Smooth muscle cell (in vitro differentiated cells): Measurements from ENCODE around the gene CBFB. TPM values are rescaled to one million over a fixed set of nuclear protein-coding genes. Genes with fewer than 3 reads are reported as not detected.
A peak's percentile ranks its signal among the peaks of the same experiment; 100 is the strongest.

ENCODE experiments used
- DNase-seq: peaks from one replicate; lab custom pipeline; 2025; ENCODE audit not compliant: unreplicated experiment; lab: John Stamatoyannopoulos, UW
- H2AFZ ChIP-seq: fragments of 200-600 bp; sonication (generic); 2 replicates; pipeline ENCODE4 v1.6.0; 2016; ENCODE audit warnings: antibody characterized with exemption, low read depth, mild to moderate bottlenecking
- H3F3A ChIP-seq: fragments of 200-600 bp; sonication (generic); 2 replicates; pipeline ENCODE4 v1.6.0; 2017; ENCODE audit warnings: antibody characterized with exemption, low read depth
- H3K27ac ChIP-seq: fragments of 200-600 bp; sonication (generic); 2 replicates; pipeline ENCODE4 v1.5.1; 2016; ENCODE audit warnings: low read depth, mild to moderate bottlenecking
- H3K27me3 ChIP-seq: fragments of 200-600 bp; sonication (generic); 2 replicates; pipeline ENCODE4 v1.6.1; 2016; ENCODE audit warnings: low read depth, mild to moderate bottlenecking
- H3K36me3 ChIP-seq: fragments of 200-600 bp; sonication (generic); 2 replicates; pipeline ENCODE4 v1.5.1; 2016; ENCODE audit warnings: low read depth
- H3K4me1 ChIP-seq: fragments of 200-600 bp; sonication (generic); 2 replicates; pipeline ENCODE4 v1.5.1; 2016; ENCODE audit warnings: low read depth
- H3K4me2 ChIP-seq: fragments of 200-600 bp; sonication (generic); 2 replicates; pipeline ENCODE4 v1.6.0; 2016; ENCODE audit warnings: mild to moderate bottlenecking
- H3K4me3 ChIP-seq: fragments of 200-600 bp; sonication (generic); 2 replicates; pipeline ENCODE4 v1.5.1; 2016; ENCODE audit warnings: mild to moderate bottlenecking
- H3K79me2 ChIP-seq: fragments of 200-600 bp; sonication (generic); 2 replicates; pipeline ENCODE4 v1.6.0; 2016; ENCODE audit warnings: low read depth, mild to moderate bottlenecking
- H3K9ac ChIP-seq: fragments of 200-600 bp; sonication (generic); 2 replicates; pipeline ENCODE4 v1.6.0; 2016; ENCODE audit warnings: low read depth
- H3K9me3 ChIP-seq: fragments of 200-600 bp; sonication (generic); replicated peaks from 2 replicates; pipeline ENCODE4 v1.5.1; 2016; ENCODE audit warnings: low read depth
- H4K20me1 ChIP-seq: fragments of 200-600 bp; sonication (generic); 2 replicates; pipeline ENCODE4 v1.6.0; 2016; ENCODE audit warnings: low read depth
- CTCF ChIP-seq: fragments of 200-600 bp; sonication (generic); IDR thresholded peaks from 2 replicates; pipeline ENCODE4 v1.5.1; 2017; ENCODE audit warnings: borderline replicate concordance, mild to moderate bottlenecking, antibody characterized with exemption; ENCODE audit not compliant: insufficient read depth, poor library complexity, severe bottlenecking
- WGBS: methylation state at CpG from one replicate; pipeline ENCODE4 v1.1.7; 2016; ENCODE audit warnings: low lambda C conversion rate; 5-methylcytosine and 5-hydroxymethylcytosine counted together
- polyA plus RNA-seq: library from polyadenylated mRNA; unstranded; fragments of >200 nt; fragmentation: Nextera tagmentation; extraction: Ambion mirVana; gene quantifications from 2 replicates; pipeline ENCODE4 v1.2.1, GENCODE V29; 2016
- total RNA-seq: library from RNA; depleted of rRNA; stranded (reverse); fragments of >200 nt; gene quantifications from 2 replicates; pipeline ENCODE4 v1.2.3, GENCODE V29; 2014

Gene CBFB
- total and polyA plus RNA-seq, 2 experiments from 2014 or later, result 40.2 to 41.1 TPM

GRCh38 chr16:67093098-67093726, 64.3 kb downstream of the CBFB start:
- no peak overlapping the region for H2AFZ ChIP-seq
- 91% methylated on average over 4 of the region's 4 CpGs for WGBS
- H3K9me3 ChIP-seq, result no peaks in the 10 kb centered on the region
- H3K4me1 ChIP-seq, result peaks cover 11% of the 10 kb centered on the region
- H3K36me3 ChIP-seq, result no peaks in the 10 kb centered on the region
- peaks cover 4% of the 10 kb centered on the region for H3F3A ChIP-seq
- DNase-seq, result no peak
- H3K9ac ChIP-seq, result no peak overlapping the region
- no peak for TF ChIP-seq CTCF
- H4K20me1 ChIP-seq, result peaks cover 33% of the 10 kb centered on the region
- H3K27me3 ChIP-seq, result no peaks in the 10 kb centered on the region
- no peak overlapping the region for H3K4me3 ChIP-seq
- peak overlapping the region; percentile 71 for H3K27ac ChIP-seq
- no peak overlapping the region for H3K4me2 ChIP-seq
- H3K79me2 ChIP-seq, result peaks cover 12% of the 10 kb centered on the region

- Histone ChIP-seq H3K4me3 (no peak overlapping the region), H3K4me1 (peaks cover 5% of the 10 kb centered on the region), H3K9me3 (no peaks in the 10 kb centered on the region), H3K79me2 (no peaks in the 10 kb centered on the region), H3K27ac (no peak overlapping the region), H3K9ac (no peak overlapping the region), H3K27me3 (no peaks in the 10 kb centered on the region), H4K20me1 (peaks cover 16% of the 10 kb centered on the region), H3K4me2 (no peak overlapping the region), H3K36me3 (no peaks in the 10 kb centered on the region), H3F3A (peaks cover 18% of the 10 kb centered on the region), H2AFZ (no peak overlapping the region)
- 97% methylated on average over 2 of the region's 2 CpGs for WGBS
- no peak for TF ChIP-seq CTCF
- no peak for DNase-seq
Observed at GRCh38 chr16:67098599-67098998, 69.7 kb downstream of the CBFB start.

DNA sequence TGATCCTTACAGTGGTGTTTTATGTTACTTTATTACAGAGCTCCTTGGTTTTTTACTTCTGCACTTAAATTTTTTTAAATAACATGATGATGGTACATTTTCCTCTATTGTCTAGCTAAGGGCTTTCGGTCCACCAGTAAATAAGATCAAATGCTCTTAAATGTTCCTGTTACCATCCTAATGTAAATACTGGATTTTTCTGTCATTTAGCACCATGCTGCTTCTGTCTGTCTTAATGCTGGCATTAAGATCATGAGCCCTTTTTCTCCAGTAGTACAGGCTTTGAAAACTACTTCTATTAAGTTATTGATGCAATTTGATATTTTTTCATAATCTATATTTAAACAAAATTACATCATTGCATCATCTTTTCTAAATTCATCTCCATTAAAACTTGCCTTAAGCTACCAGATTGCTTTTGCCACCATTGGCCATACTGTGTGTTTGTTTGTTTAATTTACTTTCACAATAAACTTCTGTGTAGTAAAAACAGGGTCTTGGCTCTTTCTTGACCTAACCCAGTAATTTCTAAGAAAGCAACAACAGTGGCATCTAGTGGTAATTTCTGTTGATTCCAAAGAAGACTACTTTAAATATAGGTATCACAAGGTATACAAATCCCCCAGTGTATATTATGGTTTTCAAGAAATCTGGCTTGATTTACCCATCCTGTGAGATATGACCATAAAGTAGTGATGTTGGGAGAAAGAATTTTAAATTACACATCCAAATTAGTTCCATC, 71.8 kb downstream of the CBFB start:
- H4K20me1 ChIP-seq, result peaks cover 13% of the 10 kb centered on the region
- peak overlapping the region; percentile 81 for H3K27ac ChIP-seq
- TF ChIP-seq CTCF, result peak; percentile 49
- no peaks in the 10 kb centered on the region for H3K79me2 ChIP-seq
- peaks cover 18% of the 10 kb centered on the region for H3F3A ChIP-seq
- 76% methylated on average over 1 of the region's 1 CpG for WGBS
- H3K9ac ChIP-seq, result no peak overlapping the region
- no peaks in the 10 kb centered on the region for H3K27me3 ChIP-seq
- H3K9me3 ChIP-seq, result no peaks in the 10 kb centered on the region
- DNase-seq, result no peak
- peaks cover 5% of the 10 kb centered on the region for H3K4me1 ChIP-seq
- H3K4me2 ChIP-seq, result peak overlapping the region; percentile 56
- H3K36me3 ChIP-seq, result no peaks in the 10 kb centered on the region
- no peak overlapping the region for H3K4me3 ChIP-seq
- no peak overlapping the region for H2AFZ ChIP-seq
